GM20431 (cell line): ENCODE results near the gene PRKCA.
"Not testable (repeated sequence)": the region's sequence is repeated elsewhere in the genome, so short reads cannot be mapped to it uniquely, and the experiment has no call there.

Experiments used
- in situ Hi-C: fragments of 300-500 bp; cut with MseI, MboI; formaldehyde crosslinking; loops from one replicate; pipeline ENCODE4 v1.15.0; 2020; ENCODE audit warnings: low sequenced_read_pairs; ENCODE audit not compliant: unreplicated experiment

PRKCA gene

DNA sequence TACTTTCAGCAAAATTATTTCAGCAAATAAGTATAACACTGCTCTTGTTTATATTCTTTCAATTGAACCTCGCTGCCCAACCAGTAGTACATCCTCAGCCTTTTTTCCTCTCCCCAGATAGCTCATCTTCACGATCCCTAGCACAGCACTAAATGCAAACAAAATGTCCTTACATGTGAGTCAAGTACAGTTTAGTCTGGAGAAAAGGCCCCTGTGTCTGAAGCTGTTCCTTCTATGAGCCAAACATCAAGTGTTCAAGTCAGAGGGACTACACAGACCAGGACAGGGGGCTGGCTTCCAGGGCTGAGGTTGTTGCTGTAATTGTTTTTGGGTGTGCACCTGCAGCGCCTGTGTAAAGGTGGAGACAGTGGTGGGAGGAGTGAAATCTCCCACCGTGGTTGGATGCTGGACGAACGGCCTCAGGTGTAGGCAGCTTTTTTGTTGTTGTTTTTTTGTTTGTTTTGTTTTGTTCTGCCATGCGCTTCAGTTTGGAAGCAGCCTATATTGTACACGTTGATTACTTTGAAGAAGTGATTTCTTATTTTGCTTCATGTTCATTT lies 147.1 kb downstream of the PRKCA start:
- in situ Hi-C loops, result no loop called here

DNA sequence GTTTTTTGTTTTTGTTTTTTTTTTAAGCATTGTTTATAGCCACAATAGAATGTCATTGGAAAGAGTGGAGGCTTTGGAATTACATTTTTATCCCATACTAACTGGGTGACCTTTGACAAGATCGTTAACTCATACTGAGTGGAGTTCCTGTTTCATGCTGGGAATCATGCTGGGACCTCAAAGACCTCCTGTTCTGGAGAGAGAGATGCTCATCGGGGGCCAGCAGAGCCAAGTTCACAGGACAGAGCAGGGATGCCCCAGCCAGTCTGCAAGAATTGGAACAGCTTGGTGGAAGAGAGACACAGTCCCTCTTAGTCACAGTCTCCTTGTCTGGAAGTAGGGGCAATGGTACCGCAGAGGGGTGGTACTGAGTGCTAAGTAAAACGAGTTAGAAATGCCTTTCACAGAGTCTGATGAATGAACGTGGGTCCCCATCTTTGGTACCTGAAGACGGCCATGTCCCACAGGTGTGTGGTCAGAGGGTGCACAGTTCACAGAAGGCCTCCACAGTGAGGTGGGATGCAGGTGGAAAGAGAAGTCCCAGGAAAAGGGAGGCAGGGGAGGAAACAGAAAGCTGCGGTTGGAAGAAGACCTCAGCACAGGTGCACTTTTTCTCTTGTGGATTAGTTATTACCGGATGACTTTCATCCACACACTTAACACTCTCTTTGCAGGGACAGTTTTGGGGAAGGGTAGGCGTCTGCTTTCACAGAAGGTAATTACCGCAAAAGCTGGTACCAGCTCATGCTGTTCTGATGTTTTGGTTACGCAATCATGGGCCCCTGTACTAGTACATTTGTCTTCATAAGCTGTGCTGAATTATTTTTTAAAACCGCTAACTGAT lies 147.8 kb downstream of the PRKCA start:
- in situ Hi-C loops, result no loop called here

- in situ Hi-C loops, result no loop called here
Measured at GRCh38 chr17:66450852-66451158, 148.4 kb downstream of the PRKCA start.

- in situ Hi-C loops, result no loop called here
Measured at GRCh38 chr17:66451188-66452149, 149.1 kb downstream of the PRKCA start.

DNA sequence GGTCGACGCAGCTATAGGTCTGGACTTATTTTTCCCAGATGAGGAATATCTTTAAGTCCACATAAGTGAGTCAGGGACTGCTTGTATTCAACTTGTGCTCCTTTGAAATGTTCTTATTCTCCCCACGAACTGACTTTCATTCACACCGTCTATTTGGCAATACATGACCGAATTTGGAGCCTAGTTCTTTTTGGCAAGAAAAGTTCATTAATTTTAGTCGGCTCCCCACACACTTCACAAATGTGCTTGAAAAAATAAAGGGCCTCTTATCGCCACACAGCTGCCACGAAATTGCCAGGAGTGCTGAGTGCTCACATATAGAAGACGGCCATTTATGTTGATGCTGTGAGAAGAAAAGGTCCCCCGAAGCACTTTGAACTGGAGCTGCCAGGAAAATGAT lies 152.6 kb downstream of the PRKCA start:
- in situ Hi-C loops, result no loop called here

DNA sequence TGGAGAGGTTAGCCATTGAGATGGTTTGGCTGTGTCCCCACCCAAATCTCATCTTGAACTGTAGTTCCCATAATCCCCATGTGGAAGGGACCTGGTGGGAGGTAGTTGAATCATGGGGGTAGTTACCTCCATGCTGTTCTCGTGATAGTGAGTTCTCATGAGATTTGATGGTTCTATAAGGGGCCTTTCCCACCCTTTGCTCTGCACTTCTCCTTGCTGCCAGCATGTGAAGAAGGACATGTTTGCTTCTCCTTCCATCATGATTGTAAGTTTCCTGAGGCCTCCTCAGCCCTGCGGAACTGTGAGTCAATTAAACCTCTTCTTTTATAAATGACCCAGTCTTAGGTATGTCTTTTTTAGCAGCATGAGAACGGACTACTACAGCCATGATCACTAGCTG lies 155.1 kb downstream of the PRKCA start:
- in situ Hi-C loops, result not testable (repeated sequence)

DNA sequence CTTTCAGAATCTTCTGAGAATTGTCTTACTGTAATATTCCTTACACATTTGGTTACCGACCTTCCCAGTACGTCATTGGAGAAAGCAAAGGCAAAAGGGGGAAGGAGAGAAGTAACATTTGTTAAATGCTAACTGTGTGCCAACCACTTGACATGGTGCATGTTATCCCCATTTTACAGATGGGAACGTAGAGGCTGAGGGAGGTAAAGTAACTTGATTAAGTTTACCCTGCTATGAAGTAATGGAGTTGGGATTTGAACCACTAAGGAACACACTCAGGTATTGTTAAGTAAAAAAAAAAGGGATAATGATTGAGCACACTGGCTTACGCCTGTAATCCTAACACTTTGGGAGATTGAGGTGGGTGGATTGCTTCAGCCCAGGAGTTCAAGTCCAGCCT lies 156.4 kb downstream of the PRKCA start:
- in situ Hi-C loops, result no loop called here

- in situ Hi-C loops, result no loop called here
Measured at GRCh38 chr17:66459811-66460270, 157.4 kb downstream of the PRKCA start.

GRCh38 chr17:66460558-66460957 lies 158.1 kb downstream of the PRKCA start:
- in situ Hi-C loops, result no loop called here

GRCh38 chr17:66461343-66461995 lies 159.1 kb downstream of the PRKCA start:
- in situ Hi-C loops, result no loop called here

DNA sequence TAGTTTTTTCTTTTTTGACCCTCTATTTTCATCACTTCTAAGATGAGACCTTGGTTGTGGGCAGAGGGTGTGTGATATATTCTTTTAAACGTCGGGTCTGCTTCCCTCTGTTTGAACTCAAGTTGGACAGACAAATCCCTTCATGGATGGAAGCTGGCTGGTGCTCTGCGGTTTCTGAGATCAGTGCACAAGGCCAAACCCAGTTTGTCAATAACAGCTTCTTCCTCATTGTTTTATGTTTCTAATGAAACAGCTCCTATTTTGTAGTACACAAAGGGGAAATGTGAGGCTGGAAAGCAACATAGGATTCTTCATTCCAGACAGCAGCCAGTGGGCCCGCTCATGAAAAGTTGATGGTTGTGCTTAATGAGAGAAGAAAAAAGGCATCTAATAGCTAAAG lies 159.6 kb downstream of the PRKCA start:
- in situ Hi-C loops, result no loop called here

- in situ Hi-C loops, result no loop called here
Measured at GRCh38 chr17:66464921-66465320, 162.5 kb downstream of the PRKCA start.

DNA sequence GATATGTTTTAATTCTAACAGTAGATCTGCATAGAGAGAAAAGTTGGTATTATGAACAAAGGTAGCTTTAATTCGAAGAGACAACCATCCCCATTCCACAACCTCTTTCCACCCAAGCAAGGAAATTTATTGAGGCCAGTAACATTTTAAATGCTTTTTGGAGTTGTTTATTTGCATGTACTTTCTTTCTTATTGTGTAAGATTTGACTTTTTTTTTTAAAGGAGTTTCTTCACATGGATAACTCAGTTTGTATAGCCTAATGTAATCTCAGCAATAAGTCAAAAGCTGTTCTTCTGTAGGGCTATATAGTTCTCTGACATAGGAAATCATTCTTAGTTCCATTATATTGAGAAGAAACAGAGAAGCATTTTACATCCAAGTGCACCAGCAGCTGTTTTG lies 163.3 kb downstream of the PRKCA start:
- in situ Hi-C loops, result no loop called here

DNA sequence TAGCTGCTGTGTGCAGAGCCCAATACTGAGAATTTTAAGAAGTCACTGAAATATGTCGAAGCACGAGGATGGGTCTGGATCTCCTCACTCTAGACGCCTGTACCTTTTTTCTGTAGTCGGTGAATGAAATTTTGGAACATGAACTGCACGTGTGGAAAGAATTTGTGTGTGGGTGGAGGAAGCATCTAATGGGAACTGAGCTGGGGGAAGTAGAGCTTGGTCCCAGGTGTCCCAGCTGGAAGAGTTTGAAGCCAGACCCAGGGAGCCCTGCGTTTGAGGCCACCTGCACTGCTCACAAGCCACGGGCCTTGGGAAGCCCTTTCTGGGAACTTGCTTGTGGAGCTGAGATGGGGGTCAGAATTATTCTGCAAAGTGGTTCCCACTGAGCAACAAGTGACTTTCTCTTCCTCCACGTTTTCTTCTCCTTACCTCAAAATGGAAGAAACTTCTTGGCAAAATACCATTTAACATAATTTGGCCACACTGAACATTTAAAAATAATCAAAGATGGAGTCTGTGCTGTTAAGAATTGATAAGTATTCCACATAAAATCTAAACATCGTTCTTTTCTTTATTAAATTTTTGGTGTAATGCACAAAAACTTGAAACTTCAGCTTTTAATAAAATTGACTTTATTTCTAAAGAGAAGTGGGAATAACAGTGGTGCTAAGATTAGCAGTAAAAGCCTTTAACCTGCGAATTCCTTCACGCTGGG lies 163.8 kb downstream of the PRKCA start:
- in situ Hi-C loops, result no loop called here

DNA sequence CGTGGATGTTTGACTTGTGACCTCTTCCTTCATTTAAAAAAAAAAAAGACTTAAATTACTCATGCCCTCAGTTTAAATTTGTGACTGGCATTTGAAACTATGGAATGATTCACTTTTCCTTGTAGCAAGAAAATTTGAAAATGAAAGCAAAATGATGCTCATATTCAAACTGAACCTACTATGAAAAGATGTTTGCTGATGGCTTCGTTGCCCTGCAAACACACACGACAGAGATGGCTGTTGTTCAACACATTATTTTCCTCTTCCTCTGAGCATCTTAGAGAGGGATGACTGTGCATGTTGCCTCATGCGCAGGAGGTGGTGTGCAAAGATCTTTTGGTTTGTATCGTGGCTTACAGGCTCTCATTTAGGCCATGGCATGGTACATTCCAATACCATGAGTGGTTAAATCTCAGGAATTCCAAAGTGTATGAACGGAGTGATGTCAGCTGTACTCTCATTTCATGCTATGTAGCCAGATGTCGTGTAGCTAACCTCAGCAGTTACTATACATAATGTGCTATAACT lies 164.5 kb downstream of the PRKCA start:
- in situ Hi-C loops, result no loop called here

DNA sequence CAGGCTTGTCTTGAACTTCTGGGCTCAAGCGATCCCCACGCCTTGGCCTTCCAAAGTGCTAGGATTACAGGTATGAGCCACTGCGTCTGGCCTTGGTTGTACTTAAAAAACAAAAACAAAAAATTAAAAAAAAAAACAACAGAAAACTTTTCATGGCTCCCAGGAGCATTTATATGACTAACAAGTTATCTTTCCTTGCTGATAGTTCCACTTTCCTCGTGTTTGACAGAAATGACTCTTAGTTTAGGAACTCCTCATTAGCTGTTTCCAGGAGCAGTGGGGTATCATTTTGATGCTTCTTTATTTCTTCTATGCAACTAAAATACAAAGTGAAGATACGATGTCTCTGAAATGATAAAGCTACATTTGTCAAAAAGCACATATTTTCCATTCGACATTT lies 165.4 kb downstream of the PRKCA start:
- in situ Hi-C loops, result no loop called here

DNA sequence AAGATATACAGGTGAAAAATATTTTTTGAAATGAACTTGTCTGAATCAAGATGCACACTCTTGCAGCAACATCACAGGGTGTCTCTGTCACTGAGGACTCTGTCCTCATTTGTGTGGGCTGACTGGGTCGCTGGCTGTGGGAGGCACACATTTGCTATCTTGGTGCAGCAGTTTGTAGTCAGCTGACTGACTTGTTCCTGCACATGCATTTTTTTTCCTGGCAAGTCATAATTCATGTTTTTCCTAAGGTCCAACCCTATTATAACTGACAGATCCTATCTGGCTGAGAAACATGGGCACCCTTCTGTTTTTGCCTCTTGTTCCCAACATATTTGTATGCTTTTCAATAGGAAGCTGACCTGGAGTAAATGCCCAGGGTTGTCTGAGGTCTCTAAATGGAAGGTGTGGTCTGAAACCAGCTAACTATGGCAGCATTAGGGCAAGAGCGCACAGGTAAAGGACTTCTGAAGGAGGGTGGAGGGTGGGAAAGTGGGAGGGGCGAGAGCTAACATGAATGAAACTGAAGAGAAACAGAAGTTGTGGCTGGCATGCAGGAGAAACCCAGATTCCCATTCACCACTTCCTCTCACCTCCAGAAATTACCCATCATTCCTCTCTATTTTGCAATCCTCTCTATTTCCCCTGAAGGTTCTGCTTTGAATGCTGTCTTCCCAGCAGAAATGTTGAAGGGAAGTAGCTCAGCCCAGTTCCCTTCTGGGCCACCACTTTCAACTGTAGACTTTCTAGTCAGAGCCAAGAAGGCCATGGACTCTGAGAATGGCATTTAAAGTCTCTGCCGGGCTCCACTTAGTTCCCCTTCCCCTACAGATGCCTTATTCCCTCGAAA lies 166.1 kb downstream of the PRKCA start:
- in situ Hi-C loops, result no loop called here

DNA sequence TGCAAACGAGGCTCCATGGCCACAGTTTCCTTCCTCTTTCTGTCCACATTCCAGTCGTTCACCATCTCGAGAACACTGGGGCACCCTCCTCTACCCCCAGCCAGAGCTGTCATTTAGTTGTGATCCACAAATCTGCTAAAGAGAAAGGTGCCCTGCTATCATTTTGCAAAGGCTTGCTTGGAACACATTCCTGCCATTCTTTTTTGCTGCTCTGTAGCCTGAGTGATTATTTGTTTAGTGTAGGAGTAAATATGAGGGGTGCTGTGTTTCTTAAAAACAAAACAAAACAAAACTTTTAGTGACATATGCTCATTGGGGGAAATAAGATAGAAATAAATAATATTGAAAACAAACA lies 166.7 kb downstream of the PRKCA start:
- in situ Hi-C loops, result no loop called here

GRCh38 chr17:66469461-66469860 lies 167.0 kb downstream of the PRKCA start:
- in situ Hi-C loops, result no loop called here
